ENCODE data around the gene ZFYVE19. TPM values are rescaled to one million over a fixed set of nuclear protein-coding genes. Genes with fewer than 3 reads are reported as not detected.

The ZFYVE19 gene
- total and polyA plus RNA-seq, 2 of the 4 experiments (the other 2 are of a cell fraction), result 22.6 to 29.6 TPM

- in situ Hi-C loops (cut with MboI; ENCODE audit: low sequenced_read_pairs), result no loop called here
- no peak for ATAC-seq (ENCODE audit: low read depth)
- H3K23ac ChIP-seq (ENCODE audit: low read depth, low read length), result no peak overlapping the region
- no peaks in the 10 kb centered on the region for H4K20me1 ChIP-seq (ENCODE audit: insufficient read depth, low read length)
- H3K4me1 ChIP-seq (ENCODE audit: control insufficient read depth, insufficient read depth, low read length), result no peaks in the 10 kb centered on the region
- H4K91ac ChIP-seq (ENCODE audit: insufficient read depth, low read depth, low read length), result no peak overlapping the region
- WGBS, 2 experiments (ENCODE audit: extremely low coverage in 2 of 2, insufficient read length in 1 of 2), result 75% methylated on average over 1 of the region's 6 CpGs; no CpG with 5 or more reads in 1 of the 2 experiments
- no peak overlapping the region for H2BK120ac ChIP-seq (ENCODE audit: low read depth, low read length)
- no peak overlapping the region for H4K8ac ChIP-seq (ENCODE audit: low read depth in 2 of 2, low read length in 2 of 2)
- no peak overlapping the region for H2AK5ac ChIP-seq (ENCODE audit: low read depth, low read length)
- no peaks in the 10 kb centered on the region for H3K27me3 ChIP-seq (ENCODE audit: control insufficient read depth, insufficient read depth, low read length)
- no TSS peak for BruUV-seq (replicated peaks)
- no peak overlapping the region for H3K4ac ChIP-seq (ENCODE audit: low read depth, low read length)
- no peak for DNase-seq
- intact Hi-C loops (cut with micrococcal nuclease), result no loop called here
- H2BK15ac ChIP-seq (ENCODE audit: low read depth, low read length), result no peak overlapping the region
- H3K4me2 ChIP-seq (ENCODE audit: low read depth, low read length), result no peak overlapping the region
- no peak overlapping the region for H2AK9ac ChIP-seq (replicated peaks; ENCODE audit: low read depth, low read length, poor library complexity)
- no peak overlapping the region for H3K27ac ChIP-seq (ENCODE audit: insufficient read depth, low read length)
- no peaks in the 10 kb centered on the region for H3K79me1 ChIP-seq (ENCODE audit: low read depth in 1 of 2, low read length in 2 of 2)
- no peak overlapping the region for H3K14ac ChIP-seq (replicated peaks; ENCODE audit: low read depth, low read length)
- dilution Hi-C loops (cut with HindIII; ENCODE audit: low sequenced_read_pairs, unreplicated experiment), result no loop called here
- ChIA-PET POLR2A (ENCODE audit: unreplicated experiment) (no interaction called here), CTCF (no interaction called here)
- no peak overlapping the region for H2AFZ ChIP-seq (replicated peaks; ENCODE audit: low read length, poor library complexity)
- H3K9me1 ChIP-seq (ENCODE audit: insufficient read depth, low read length), result no peaks in the 10 kb centered on the region
- H3K9me3 ChIP-seq (ENCODE audit: control insufficient read depth, insufficient read depth, low read length), result no peaks in the 10 kb centered on the region
- H4K5ac ChIP-seq (ENCODE audit: low read depth, low read length), result no peak overlapping the region
- H3K4me3 ChIP-seq (ENCODE audit: insufficient read depth, low read depth, low read length), result no peak overlapping the region
- H2BK20ac ChIP-seq (ENCODE audit: low read depth, low read length), result no peak overlapping the region
- no peak overlapping the region for H2BK5ac ChIP-seq (ENCODE audit: low read depth, low read length, poor library complexity, severe bottlenecking)
- no peak overlapping the region for H3K9ac ChIP-seq (ENCODE audit: low read depth, low read length)
- peaks cover 57% of the 10 kb centered on the region for H3K36me3 ChIP-seq (ENCODE audit: control insufficient read depth, insufficient read depth, low read length)
- no peak overlapping the region for H3K56ac ChIP-seq (ENCODE audit: extremely low read depth, insufficient read depth, low read length)
- no peak for TF ChIP-seq MAZ (IDR thresholded peaks at IDR 0.05; ENCODE audit: borderline replicate concordance, low read depth, low read length)
- TF ChIP-seq POLR2A (IDR thresholded peaks at IDR 0.05; ENCODE audit: low read depth, low read length), result no peak
- no peak for TF ChIP-seq CHD1 (IDR thresholded peaks at IDR 0.05; ENCODE audit: low read depth, low read length)
- TF ChIP-seq RAD21 (IDR thresholded peaks at IDR 0.05; ENCODE audit: low read length), result no peak
- no peak for TF ChIP-seq MAFK (IDR thresholded peaks at IDR 0.05; ENCODE audit: low read depth, low read length)
- no peak for TF ChIP-seq USF2 (IDR thresholded peaks at IDR 0.05; ENCODE audit: low read depth, low read length)
- no peak for TF ChIP-seq CTCF (conservative IDR thresholded peaks at IDR 0.05; ENCODE audit: low read depth, low read length)
- no peak overlapping the region for H3K18ac ChIP-seq (ENCODE audit: low read depth, low read length)
Measured at GRCh38 chr15:40773902-40774301, 33.0 kb upstream of the ZFYVE19 start.
